PFSK-1 (cell line): ENCODE results near the gene NDUFA6.

Experiments
- FOXP2 ChIP-seq: optimal IDR thresholded peaks from 2 replicates; pipeline ENCODE3; 2011; ENCODE audit warnings: borderline replicate concordance, control low read depth, inconsistent platforms; ENCODE audit not compliant: insufficient read depth; ENCODE audit errors: extremely low read length, extremely low read depth
- POLR2AphosphoS5 ChIP-seq: IDR thresholded peaks from 2 replicates; pipeline ENCODE4 v1.6.1; 2012; ENCODE audit warnings: low read depth, mild to moderate bottlenecking, control low read depth, low read length, moderate library complexity
- TAF1 ChIP-seq: IDR thresholded peaks from 2 replicates; pipeline ENCODE4 v1.6.1; 2012; ENCODE audit warnings: low read length, control low read depth, borderline replicate concordance; ENCODE audit not compliant: insufficient read depth

- TF ChIP-seq TAF1 = no peak
- no peak for TF ChIP-seq POLR2AphosphoS5
- TF ChIP-seq FOXP2 = no peak
Observed at GRCh38 chr22:42083119-42083518, 7.5 kb downstream of the NDUFA6 start.
